H54 (cell line): ENCODE measurements around the gene RNF10.

Source experiments
- DNase-seq: peaks from one replicate; pipeline ENCODE4 v3.0.0; 2011; ENCODE audit warnings: low spot score, mixed read lengths; ENCODE audit not compliant: insufficient read length
- FAIRE-seq: peaks from 3 replicates; lab custom pipeline; 2011; peaks lifted over from hg19 to GRCh38; lab: Jason Lieb, UNC
- POLR2A ChIP-seq: IDR thresholded peaks from 2 replicates; pipeline ENCODE4 v1.6.1; 2011; ENCODE audit warnings: low read depth, mild to moderate bottlenecking, low read length

Gene RNF10

GRCh38 chr12:120579179-120579578 is 45.0 kb downstream of the RNF10 start:
- no peak for DNase-seq
- no peak for FAIRE-seq
- no peak for TF ChIP-seq POLR2A

- TF ChIP-seq POLR2A = peak; percentile 90
- peak; percentile 92 for FAIRE-seq
Observed at GRCh38 chr12:120580787-120581723, 46.9 kb downstream of the RNF10 start, which contains the start of gene POP5. Gene POP5 (minus strand): TSS chr12:120581402. CDS start chr12:120581362, 40 bp downstream.

GRCh38 chr12:120581998-120582397 is 47.8 kb downstream of the RNF10 start:
- DNase-seq (no peak), FAIRE-seq (no peak)
- no peak for TF ChIP-seq POLR2A

More at GRCh38 chr12:120580787-120581723, 46.9 kb downstream of the RNF10 start, which contains the start of gene POP5:
- peak; percentile 86 for DNase-seq

GRCh38 chr12:120583478-120584030 is 49.4 kb downstream of the RNF10 start:
- FAIRE-seq = no peak
- no peak for TF ChIP-seq POLR2A
- peak; percentile 68 for DNase-seq

- no peak for FAIRE-seq
- no peak for TF ChIP-seq POLR2A
- DNase-seq = no peak
Observed at GRCh38 chr12:120584343-120585149, 50.4 kb downstream of the RNF10 start.

GRCh38 chr12:120586206-120586605 is 52.0 kb downstream of the RNF10 start:
- FAIRE-seq (no peak), DNase-seq (no peak)
- no peak for TF ChIP-seq POLR2A

- no peak for TF ChIP-seq POLR2A
Observed at GRCh38 chr12:120586860-120587259, 52.7 kb downstream of the RNF10 start.

GRCh38 chr12:120588371-120588770 is 54.2 kb downstream of the RNF10 start:
- DNase-seq (no peak), FAIRE-seq (no peak)
- no peak for TF ChIP-seq POLR2A

More at GRCh38 chr12:120586860-120587259, 52.7 kb downstream of the RNF10 start:
- FAIRE-seq (no peak), DNase-seq (no peak)

GRCh38 chr12:120588948-120589930 is 55.1 kb downstream of the RNF10 start:
- no peak for TF ChIP-seq POLR2A
- no peak for DNase-seq
- FAIRE-seq = no peak

GRCh38 chr12:120590741-120591407 is 56.7 kb downstream of the RNF10 start:
- TF ChIP-seq POLR2A = no peak
- DNase-seq = no peak
- FAIRE-seq = no peak

GRCh38 chr12:120592121-120593049 is 58.2 kb downstream of the RNF10 start:
- FAIRE-seq (no peak), DNase-seq (no peak)
- TF ChIP-seq POLR2A = no peak
